Peyer's patch (tissue), 4 donors: Measurements from ENCODE around the gene CCT3.

Experiments used
- POLR2A ChIP-seq, 2 donors: fragments of 450-650 bp; IDR thresholded peaks; one replicate each; pipeline ENCODE4 v1.5.1; 2017; ENCODE audit warnings: antibody characterized with exemption in 2 of 2, mild to moderate bottlenecking in 2 of 2, moderate library complexity in 2 of 2
- TF ChIP-seq, protein P1 (sequence below), 6 experiments: fragments of 450-650 bp in 4 of 6; fragments of 200-600 bp in 2 of 6; sonication (generic) in 1 of 6; IDR thresholded peaks; one replicate each; pipeline ENCODE4 v1.5.1; 2017 to 2019; ENCODE audit warnings: antibody characterized with exemption in 6 of 6, mild to moderate bottlenecking in 3 of 6, moderate library complexity in 1 of 6

DNA sequence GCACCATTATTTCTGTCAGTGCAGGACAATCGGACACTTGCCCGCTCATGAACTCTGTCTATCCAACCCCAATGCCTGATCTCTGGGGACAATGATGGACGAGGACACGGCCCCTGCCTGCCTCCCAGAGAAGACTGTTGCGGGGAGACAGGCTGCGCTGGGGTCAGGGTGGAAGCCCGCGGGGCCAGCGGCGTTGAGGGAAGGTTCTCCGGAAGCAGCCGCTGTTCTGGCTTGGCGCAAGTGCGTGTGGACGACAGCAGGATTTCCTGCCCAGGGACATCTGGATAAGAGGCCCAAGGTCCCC lies 49.7 kb upstream of the CCT3 start:
- TF ChIP-seq, protein P1, sequence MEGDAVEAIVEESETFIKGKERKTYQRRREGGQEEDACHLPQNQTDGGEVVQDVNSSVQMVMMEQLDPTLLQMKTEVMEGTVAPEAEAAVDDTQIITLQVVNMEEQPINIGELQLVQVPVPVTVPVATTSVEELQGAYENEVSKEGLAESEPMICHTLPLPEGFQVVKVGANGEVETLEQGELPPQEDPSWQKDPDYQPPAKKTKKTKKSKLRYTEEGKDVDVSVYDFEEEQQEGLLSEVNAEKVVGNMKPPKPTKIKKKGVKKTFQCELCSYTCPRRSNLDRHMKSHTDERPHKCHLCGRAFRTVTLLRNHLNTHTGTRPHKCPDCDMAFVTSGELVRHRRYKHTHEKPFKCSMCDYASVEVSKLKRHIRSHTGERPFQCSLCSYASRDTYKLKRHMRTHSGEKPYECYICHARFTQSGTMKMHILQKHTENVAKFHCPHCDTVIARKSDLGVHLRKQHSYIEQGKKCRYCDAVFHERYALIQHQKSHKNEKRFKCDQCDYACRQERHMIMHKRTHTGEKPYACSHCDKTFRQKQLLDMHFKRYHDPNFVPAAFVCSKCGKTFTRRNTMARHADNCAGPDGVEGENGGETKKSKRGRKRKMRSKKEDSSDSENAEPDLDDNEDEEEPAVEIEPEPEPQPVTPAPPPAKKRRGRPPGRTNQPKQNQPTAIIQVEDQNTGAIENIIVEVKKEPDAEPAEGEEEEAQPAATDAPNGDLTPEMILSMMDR (IDR thresholded peaks at IDR 0.05): no peak
- no peak for TF ChIP-seq POLR2A (IDR thresholded peaks at IDR 0.05)
